CD8-positive, alpha-beta memory T cell (primary cell): ENCODE measurements around the gene EIF3D. TPM values are rescaled to one million over a fixed set of nuclear protein-coding genes. Genes with fewer than 3 reads are reported as not detected.

Experiments
- CTCF ChIA-PET: fragments of 350-600 bp; sonication (Branson Sonifier 250); formaldehyde crosslinking; loops from one replicate; lab custom pipeline; 2021; ENCODE audit warnings: antibody characterized with exemption; lab: Charles Lee
- POLR2A ChIA-PET: fragments of 350-600 bp; sonication (Branson Sonifier 250); formaldehyde crosslinking; loops from one replicate; lab custom pipeline; 2021; ENCODE audit warnings: antibody characterized with exemption; lab: Charles Lee
- DNase-seq, 5 donors: peaks; one replicate each; pipeline versions ENCODE4 v3.0.0 to v3.0.0-alpha.2; 2020 to 2022; ENCODE audit warnings: mixed read lengths in 1 of 5
- H3K27ac ChIP-seq: one replicate; pipeline ENCODE4 v1.7.0; 2013; ENCODE audit warnings: low read depth, mild to moderate bottlenecking, low read length, moderate library complexity
- H3K27me3 ChIP-seq: 2 replicates; pipeline ENCODE4 v1.7.0; 2013; ENCODE audit warnings: low read length, mild to moderate bottlenecking; ENCODE audit not compliant: insufficient read depth, poor library complexity, severe bottlenecking
- H3K36me3 ChIP-seq: 2 replicates; pipeline ENCODE4 v1.7.0; 2013; ENCODE audit warnings: mild to moderate bottlenecking, low read length, moderate library complexity; ENCODE audit not compliant: insufficient read depth
- H3K4me1 ChIP-seq: 2 replicates; pipeline ENCODE4 v1.7.0; 2013; ENCODE audit warnings: mild to moderate bottlenecking, low read length, moderate library complexity; ENCODE audit not compliant: insufficient read depth
- H3K4me3 ChIP-seq: 2 replicates; pipeline ENCODE4 v1.7.0; 2013; ENCODE audit warnings: mild to moderate bottlenecking, low read length
- H3K9me3 ChIP-seq: 2 replicates; pipeline ENCODE4 v1.7.0; 2013; ENCODE audit warnings: mild to moderate bottlenecking, low read length
- H3K27ac Mint-ChIP-seq, 8 donors: one replicate each; pipeline ENCODE4 v1.8.0; 2020 to 2021; ENCODE audit warnings: mixed read lengths in 8 of 8, mild to moderate bottlenecking in 6 of 8, inconsistent platforms in 3 of 8, moderate library complexity in 3 of 8
- H3K27me3 Mint-ChIP-seq, 2 donors: one replicate each; pipeline ENCODE4 v1.8.0; 2020 to 2021; ENCODE audit warnings: mixed read lengths in 2 of 2, mild to moderate bottlenecking in 1 of 2, moderate library complexity in 1 of 2
- H3K36me3 Mint-ChIP-seq, 3 donors: one replicate each; pipeline ENCODE4 v1.8.0; 2020 to 2021; ENCODE audit warnings: mixed read lengths in 3 of 3, inconsistent platforms in 1 of 3, mild to moderate bottlenecking in 1 of 3
- H3K4me1 Mint-ChIP-seq, 3 donors: one replicate each; pipeline ENCODE4 v1.8.0; 2020 to 2021; ENCODE audit warnings: mixed read lengths in 3 of 3, inconsistent platforms in 1 of 3, mild to moderate bottlenecking in 1 of 3
- H3K4me3 Mint-ChIP-seq, 7 donors: one replicate each; pipeline ENCODE4 v1.8.0; 2020 to 2021; ENCODE audit warnings: mixed read lengths in 7 of 7, mild to moderate bottlenecking in 6 of 7, moderate library complexity in 4 of 7, inconsistent platforms in 2 of 7
- H3K9me3 Mint-ChIP-seq, 5 donors: one replicate each; pipeline ENCODE4 v1.8.0; 2020 to 2022; ENCODE audit warnings: mixed read lengths in 5 of 5, mild to moderate bottlenecking in 3 of 5, moderate library complexity in 2 of 5, inconsistent platforms in 1 of 5
- polyA plus RNA-seq: library from polyadenylated mRNA; unstranded; fragments of 300-500 nt; fragmentation: Illumina TruSeq; gene quantifications from one replicate; pipeline ENCODE4 v1.2.3, GENCODE V29; 2021
- total RNA-seq, 2 experiments: library from RNA; stranded (reverse); gene quantifications; one replicate each; pipeline ENCODE4 v1.2.3, GENCODE V29; 2021

Gene EIF3D
- total and polyA plus RNA-seq, 3 experiments from 2014 or later, result 140 to 341 (median 333) TPM

GRCh38 chr22:36561291-36561811, 32.4 kb upstream of the EIF3D start:
- H3K27ac Mint-ChIP-seq, result no peak overlapping the region
- ChIA-PET POLR2A (no interaction called here), CTCF (no interaction called here)
- H3K4me1 ChIP-seq, result no peaks in the 10 kb centered on the region
- no peaks in the 10 kb centered on the region for H3K9me3 ChIP-seq
- no peak overlapping the region for H3K4me3 ChIP-seq
- no peak overlapping the region for H3K4me3 Mint-ChIP-seq
- H3K4me1 Mint-ChIP-seq, result peaks cover 0 to 2% (median 0%) of the 10 kb centered on the region in 3 donors
- peaks cover 12% of the 10 kb centered on the region for H3K27me3 ChIP-seq
- no peaks in the 10 kb centered on the region for H3K36me3 Mint-ChIP-seq
- no peak for DNase-seq
- H3K27me3 Mint-ChIP-seq, result peaks cover 35 to 57% of the 10 kb centered on the region in 2 donors
- H3K36me3 ChIP-seq, result no peaks in the 10 kb centered on the region
- no peaks in the 10 kb centered on the region for H3K9me3 Mint-ChIP-seq
- no peak overlapping the region for H3K27ac ChIP-seq

GRCh38 chr22:36560001-36560400, 31.0 kb upstream of the EIF3D start:
- Mint-ChIP-seq H3K9me3 (no peaks in the 10 kb centered on the region), H3K4me3 (no peak overlapping the region), H3K36me3 (no peaks in the 10 kb centered on the region), H3K27me3 (peaks cover 34 to 56% of the 10 kb centered on the region in 2 donors), H3K27ac (no peak overlapping the region), H3K4me1 (peaks cover 0 to 2% (median 0%) of the 10 kb centered on the region in 3 donors)
- POLR2A ChIA-PET, result no interaction called here
- H3K27ac ChIP-seq, result no peak overlapping the region
- H3K9me3 ChIP-seq, result no peaks in the 10 kb centered on the region
- no peak for DNase-seq
- H3K4me1 ChIP-seq, result no peaks in the 10 kb centered on the region
- no peak overlapping the region for H3K4me3 ChIP-seq
- no peaks in the 10 kb centered on the region for H3K36me3 ChIP-seq
- H3K27me3 ChIP-seq, result peaks cover 12% of the 10 kb centered on the region
- CTCF ChIA-PET, result no interaction called here

GRCh38 chr22:36554098-36554497, 25.1 kb upstream of the EIF3D start:
- peak overlapping the region in 1 of 8 donors; percentile 27 for H3K27ac Mint-ChIP-seq
- peaks cover 4% of the 10 kb centered on the region for H3K27me3 ChIP-seq
- H3K9me3 ChIP-seq, result no peaks in the 10 kb centered on the region
- H3K27ac ChIP-seq, result no peak overlapping the region
- H3K36me3 ChIP-seq, result no peaks in the 10 kb centered on the region
- H3K27me3 Mint-ChIP-seq, result peaks cover 22 to 60% of the 10 kb centered on the region in 2 donors
- no peak for DNase-seq
- H3K4me3 Mint-ChIP-seq, result no peak overlapping the region
- no peaks in the 10 kb centered on the region for H3K4me1 Mint-ChIP-seq
- ChIA-PET CTCF (no interaction called here), POLR2A (no interaction called here)
- H3K9me3 Mint-ChIP-seq, result no peaks in the 10 kb centered on the region
- H3K36me3 Mint-ChIP-seq, result peaks cover 0 to 3% (median 0%) of the 10 kb centered on the region in 3 donors
- H3K4me3 ChIP-seq, result no peak overlapping the region
- H3K4me1 ChIP-seq, result no peaks in the 10 kb centered on the region

GRCh38 chr22:36552289-36552688, 23.3 kb upstream of the EIF3D start:
- Mint-ChIP-seq H3K4me3 (no peak overlapping the region), H3K36me3 (peaks cover 0 to 3% (median 0%) of the 10 kb centered on the region in 3 donors), H3K9me3 (no peaks in the 10 kb centered on the region), H3K27me3 (peaks cover 17 to 70% of the 10 kb centered on the region in 2 donors), H3K27ac (no peak overlapping the region), H3K4me1 (no peaks in the 10 kb centered on the region)
- ChIA-PET POLR2A (interaction anchor here (0.7 kb wide), 1 partner anchor 639 kb away, joined by 4 read pairs; no protein-coding TSS in a partner anchor), CTCF (no interaction called here)
- Histone ChIP-seq H3K36me3 (no peaks in the 10 kb centered on the region), H3K4me1 (no peaks in the 10 kb centered on the region), H3K9me3 (no peaks in the 10 kb centered on the region), H3K27ac (no peak overlapping the region), H3K27me3 (peaks cover 8% of the 10 kb centered on the region), H3K4me3 (no peak overlapping the region)
- no peak for DNase-seq

- Mint-ChIP-seq H3K4me3 (no peak overlapping the region), H3K36me3 (peaks cover 0 to 7% (median 0%) of the 10 kb centered on the region in 3 donors), H3K9me3 (peaks cover 0 to 2% (median 0%) of the 10 kb centered on the region in 5 donors), H3K27me3 (peaks cover 16 to 71% of the 10 kb centered on the region in 2 donors), H3K27ac (no peak overlapping the region), H3K4me1 (no peaks in the 10 kb centered on the region)
- Histone ChIP-seq H3K27ac (no peak overlapping the region), H3K4me1 (no peaks in the 10 kb centered on the region), H3K36me3 (no peaks in the 10 kb centered on the region), H3K27me3 (peaks cover 8% of the 10 kb centered on the region), H3K4me3 (no peak overlapping the region), H3K9me3 (no peaks in the 10 kb centered on the region)
- no peak for DNase-seq
- ChIA-PET POLR2A (no interaction called here), CTCF (no interaction called here)
Observed at GRCh38 chr22:36550701-36551495, 21.9 kb upstream of the EIF3D start.

GRCh38 chr22:36549033-36549432, 20.1 kb upstream of the EIF3D start:
- Mint-ChIP-seq H3K27me3 (peaks cover 15 to 67% of the 10 kb centered on the region in 2 donors), H3K36me3 (peaks cover 0 to 7% (median 0%) of the 10 kb centered on the region in 3 donors), H3K4me1 (no peaks in the 10 kb centered on the region), H3K27ac (no peak overlapping the region), H3K4me3 (no peak overlapping the region), H3K9me3 (peaks cover 0 to 2% (median 0%) of the 10 kb centered on the region in 5 donors)
- Histone ChIP-seq H3K9me3 (no peaks in the 10 kb centered on the region), H3K27me3 (peaks cover 8% of the 10 kb centered on the region), H3K36me3 (no peaks in the 10 kb centered on the region), H3K4me3 (no peak overlapping the region), H3K4me1 (no peaks in the 10 kb centered on the region), H3K27ac (no peak overlapping the region)
- ChIA-PET CTCF (no interaction called here), POLR2A (no interaction called here)
- DNase-seq, result no peak

- no peaks in the 10 kb centered on the region for H3K4me1 ChIP-seq
- no peak for DNase-seq
- no peak overlapping the region for H3K27ac ChIP-seq
- no peaks in the 10 kb centered on the region for H3K4me1 Mint-ChIP-seq
- H3K4me3 ChIP-seq, result no peak overlapping the region
- peaks cover 0 to 2% (median 0%) of the 10 kb centered on the region in 5 donors for H3K9me3 Mint-ChIP-seq
- H3K27me3 ChIP-seq, result peaks cover 8% of the 10 kb centered on the region
- no peak overlapping the region for H3K4me3 Mint-ChIP-seq
- H3K27ac Mint-ChIP-seq, result no peak overlapping the region
- ChIA-PET CTCF (no interaction called here), POLR2A (no interaction called here)
- no peaks in the 10 kb centered on the region for H3K9me3 ChIP-seq
- peaks cover 13 to 63% of the 10 kb centered on the region in 2 donors for H3K27me3 Mint-ChIP-seq
- H3K36me3 ChIP-seq, result no peaks in the 10 kb centered on the region
- peaks cover 0 to 4% (median 0%) of the 10 kb centered on the region in 3 donors for H3K36me3 Mint-ChIP-seq
Observed at GRCh38 chr22:36548606-36549005, 19.6 kb upstream of the EIF3D start.

GRCh38 chr22:36546932-36547331, 18.0 kb upstream of the EIF3D start:
- Histone ChIP-seq H3K36me3 (no peaks in the 10 kb centered on the region), H3K27ac (no peak overlapping the region), H3K27me3 (peaks cover 8% of the 10 kb centered on the region), H3K4me3 (no peak overlapping the region), H3K9me3 (no peaks in the 10 kb centered on the region), H3K4me1 (no peaks in the 10 kb centered on the region)
- Mint-ChIP-seq H3K4me3 (no peak overlapping the region), H3K4me1 (peaks cover 0 to 3% (median 3%) of the 10 kb centered on the region in 3 donors), H3K36me3 (peaks cover 0 to 4% (median 0%) of the 10 kb centered on the region in 3 donors), H3K27ac (no peak overlapping the region), H3K9me3 (peaks cover 0 to 2% (median 0%) of the 10 kb centered on the region in 5 donors), H3K27me3 (peaks cover 13 to 57% of the 10 kb centered on the region in 2 donors)
- ChIA-PET POLR2A (no interaction called here), CTCF (no interaction called here)
- DNase-seq, result no peak
